ENCODE data around the gene PRSS53.

The PRSS53 gene

GRCh38 chr16:31093132-31093703 is 4.5 kb upstream of the PRSS53 start:
- no peak for DNase-seq

- no peak for DNase-seq
Observed at GRCh38 chr16:31092330-31092729, 3.6 kb upstream of the PRSS53 start.

GRCh38 chr16:31090540-31090939 is 1.8 kb upstream of the PRSS53 start:
- no peak for DNase-seq

GRCh38 chr16:31089199-31089598 is 456 bp upstream of the PRSS53 start:
- no peak for DNase-seq

GRCh38 chr16:31087971-31088370 is 772 bp downstream of the PRSS53 start:
- DNase-seq = no peak

GRCh38 chr16:31087481-31087880 is 1.3 kb downstream of the PRSS53 start:
- no peak for DNase-seq

GRCh38 chr16:31086629-31086906 is 2.2 kb downstream of the PRSS53 start:
- no peak for DNase-seq

- no peak for DNase-seq
Observed at GRCh38 chr16:31085873-31086628, 2.7 kb downstream of the PRSS53 start.

- no peak for DNase-seq
Observed at GRCh38 chr16:31085411-31085810, 3.3 kb downstream of the PRSS53 start.

- DNase-seq = no peak
Observed at GRCh38 chr16:31084584-31085302, 4.0 kb downstream of the PRSS53 start.

GRCh38 chr16:31083981-31084380 is 4.8 kb downstream of the PRSS53 start:
- no peak for DNase-seq

GRCh38 chr16:31083556-31083955 is 5.2 kb downstream of the PRSS53 start:
- DNase-seq = no peak

GRCh38 chr16:31083081-31083480 is 5.7 kb downstream of the PRSS53 start:
- DNase-seq = no peak

GRCh38 chr16:31082368-31083045 is 6.2 kb downstream of the PRSS53 start:
- no peak for DNase-seq

- DNase-seq = no peak
Observed at GRCh38 chr16:31081428-31082351, 7.1 kb downstream of the PRSS53 start.

- no peak for DNase-seq
Observed at GRCh38 chr16:31080756-31081419, 7.9 kb downstream of the PRSS53 start.

- DNase-seq = no peak
Observed at GRCh38 chr16:31080035-31080629, 8.6 kb downstream of the PRSS53 start.

GRCh38 chr16:31079342-31079944 is 9.3 kb downstream of the PRSS53 start:
- DNase-seq = no peak

GRCh38 chr16:31078597-31079341 is 10.0 kb downstream of the PRSS53 start:
- DNase-seq = no peak

Measured in CD4-positive, alpha-beta T cell treated with Interleukin-4 for 1 hour (primary cell).